Keratinocyte (primary cell): ENCODE results near the gene ITPR2. TPM values are rescaled to one million over a fixed set of nuclear protein-coding genes. Genes with fewer than 3 reads are reported as not detected.

Experiments used
- DNase-seq: peaks from one replicate; pipeline ENCODE4 v3.0.0-alpha.2; 2011; ENCODE audit warnings: low read depth, missing footprints, low spot score
- FAIRE-seq: peaks from 2 replicates; lab custom pipeline; 2011; peaks lifted over from hg19 to GRCh38; lab: Jason Lieb, UNC
- H2AFZ ChIP-seq: 2 replicates; pipeline ENCODE4 v1.6.0; 2012; ENCODE audit warnings: low read length, control low read depth, inconsistent platforms; ENCODE audit not compliant: control insufficient read depth
- H3K27ac ChIP-seq: 2 replicates; pipeline ENCODE4 v1.5.1; 2011; ENCODE audit warnings: low read length; ENCODE audit not compliant: control insufficient read depth, insufficient read depth
- H3K27me3 ChIP-seq: 3 replicates; pipeline ENCODE4 v1.6.0; 2011; ENCODE audit warnings: low read length; ENCODE audit not compliant: control insufficient read depth, insufficient read depth; ENCODE audit errors: extremely low read depth
- H3K36me3 ChIP-seq, 2 experiments: 2 replicates in 1 of 2; 3 replicates in 1 of 2; pipeline ENCODE4 v1.5.1; 2011; ENCODE audit warnings: low read length in 2 of 2, mild to moderate bottlenecking in 1 of 2; ENCODE audit not compliant: control insufficient read depth in 2 of 2, insufficient read depth in 2 of 2; ENCODE audit errors: extremely low read depth in 1 of 2
- H3K4me1 ChIP-seq: 3 replicates; pipeline ENCODE4 v1.5.1; 2011; ENCODE audit warnings: low read length; ENCODE audit not compliant: control insufficient read depth, insufficient read depth; ENCODE audit errors: extremely low read depth
- H3K4me2 ChIP-seq: 3 replicates; pipeline ENCODE4 v1.6.0; 2011; ENCODE audit warnings: low read depth, low read length; ENCODE audit not compliant: control insufficient read depth, insufficient read depth; ENCODE audit errors: extremely low read depth
- H3K4me3 ChIP-seq, 3 experiments: fragments of 200-600 bp in 1 of 3; sonication (generic) in 1 of 3; 2 replicates in 2 of 3; 3 replicates in 1 of 3; pipeline ENCODE4 v1.5.1; 2011 to 2016; ENCODE audit warnings: low read length in 3 of 3, mild to moderate bottlenecking in 3 of 3, control low read depth in 2 of 3, inconsistent platforms in 1 of 3, low read depth in 1 of 3, mixed read lengths in 1 of 3, mixed run types in 1 of 3, moderate library complexity in 1 of 3; ENCODE audit not compliant: control insufficient read depth in 2 of 3, insufficient read depth in 2 of 3; ENCODE audit errors: extremely low read depth in 1 of 3
- H3K79me2 ChIP-seq: 2 replicates; pipeline ENCODE4 v1.6.0; 2012; ENCODE audit warnings: low read length; ENCODE audit not compliant: control insufficient read depth, insufficient read depth
- H3K9ac ChIP-seq: 3 replicates; pipeline ENCODE4 v1.6.0; 2011; ENCODE audit warnings: low read length; ENCODE audit not compliant: control insufficient read depth, insufficient read depth; ENCODE audit errors: extremely low read depth
- H3K9me1 ChIP-seq: 3 replicates; pipeline ENCODE4 v1.6.0; 2011; ENCODE audit warnings: low read length; ENCODE audit not compliant: control insufficient read depth, insufficient read depth; ENCODE audit errors: extremely low read depth
- H3K9me3 ChIP-seq: 2 replicates; pipeline ENCODE4 v1.5.1; 2012; ENCODE audit warnings: low read depth, low read length; ENCODE audit not compliant: control insufficient read depth
- H4K20me1 ChIP-seq: 3 replicates; pipeline ENCODE4 v1.6.0; 2011; ENCODE audit warnings: low read length; ENCODE audit not compliant: control insufficient read depth, insufficient read depth; ENCODE audit errors: extremely low read depth
- EZH2 ChIP-seq: IDR thresholded peaks from one replicate; pipeline ENCODE4 v1.6.1; 2012; ENCODE audit warnings: inconsistent platforms, mild to moderate bottlenecking, low read length, moderate library complexity
- dilution Hi-C: fragments of 300-500 bp; cut with MboI; formaldehyde crosslinking; loops from one replicate; pipeline ENCODE4 v1.7.0; 2020; ENCODE audit warnings: low sequenced_read_pairs; ENCODE audit not compliant: extremely low pct_ligation_motif_present
- polyA plus RNA-seq, 5 experiments: library from polyadenylated mRNA; depleted of rRNA in 3 of 5; stranded (reverse) in 3 of 5; stranded (forward) in 1 of 5; unstranded in 1 of 5; fragments of >200 nt; gene quantifications; 1 replicate in 1 of 5; 2 replicates in 3 of 5; 3 replicates in 1 of 5; pipeline versions ENCODE4 v1.2.1 to v1.2.3, GENCODE V29; 2011 to 2012; ENCODE audit warnings: missing spikeins in 2 of 5, low read depth in 1 of 5, low replicate concordance in 1 of 5
- TF ChIP-seq, protein P1 (sequence below), 3 experiments: IDR thresholded peaks in 1 of 3; conservative IDR thresholded peaks in 1 of 3; optimal IDR thresholded peaks in 1 of 3; 2 replicates in 2 of 3; 3 replicates in 1 of 3; pipeline versions ENCODE3 to v1.5.1; 2011; ENCODE audit warnings: low read length in 3 of 3, mild to moderate bottlenecking in 3 of 3, moderate library complexity in 2 of 3, control low read depth in 1 of 3, inconsistent platforms in 1 of 3; ENCODE audit not compliant: insufficient read depth in 2 of 3; ENCODE audit errors: extremely low read depth in 1 of 3

ITPR2 gene
- polyA plus RNA-seq, 1 donor (not counting 4 experiments of a cell fraction or from before 2014, with no cell fraction given), result 7.6 TPM

DNA sequence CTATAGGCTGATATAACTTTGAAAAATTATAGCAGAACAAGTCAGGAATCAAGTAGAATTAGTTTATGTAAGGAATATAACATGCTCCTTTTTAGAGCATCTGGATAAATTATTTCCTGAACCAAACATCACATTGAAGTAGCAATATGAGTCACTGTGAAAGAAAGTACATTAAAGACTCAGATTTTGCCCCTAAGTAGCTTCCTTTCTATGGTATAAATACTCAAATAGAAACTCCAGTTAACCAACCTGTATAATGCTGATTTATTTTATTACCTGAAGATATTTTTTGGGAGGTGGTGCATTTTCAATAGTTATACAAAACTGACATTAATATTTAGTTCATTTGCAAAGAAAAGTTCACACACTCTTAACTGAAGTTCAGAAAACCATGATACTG is 312.1 kb downstream of the ITPR2 start:
- no peak for FAIRE-seq
- dilution Hi-C loops, result no loop called here
- H3K27me3 ChIP-seq, result no peaks in the 10 kb centered on the region

GRCh38 chr12:26520109-26520508 is 312.9 kb downstream of the ITPR2 start:
- FAIRE-seq (no peak), DNase-seq (no peak)
- dilution Hi-C loops, result no loop called here
- H3K4me2 ChIP-seq, result no peak overlapping the region
- TF ChIP-seq, protein P1, sequence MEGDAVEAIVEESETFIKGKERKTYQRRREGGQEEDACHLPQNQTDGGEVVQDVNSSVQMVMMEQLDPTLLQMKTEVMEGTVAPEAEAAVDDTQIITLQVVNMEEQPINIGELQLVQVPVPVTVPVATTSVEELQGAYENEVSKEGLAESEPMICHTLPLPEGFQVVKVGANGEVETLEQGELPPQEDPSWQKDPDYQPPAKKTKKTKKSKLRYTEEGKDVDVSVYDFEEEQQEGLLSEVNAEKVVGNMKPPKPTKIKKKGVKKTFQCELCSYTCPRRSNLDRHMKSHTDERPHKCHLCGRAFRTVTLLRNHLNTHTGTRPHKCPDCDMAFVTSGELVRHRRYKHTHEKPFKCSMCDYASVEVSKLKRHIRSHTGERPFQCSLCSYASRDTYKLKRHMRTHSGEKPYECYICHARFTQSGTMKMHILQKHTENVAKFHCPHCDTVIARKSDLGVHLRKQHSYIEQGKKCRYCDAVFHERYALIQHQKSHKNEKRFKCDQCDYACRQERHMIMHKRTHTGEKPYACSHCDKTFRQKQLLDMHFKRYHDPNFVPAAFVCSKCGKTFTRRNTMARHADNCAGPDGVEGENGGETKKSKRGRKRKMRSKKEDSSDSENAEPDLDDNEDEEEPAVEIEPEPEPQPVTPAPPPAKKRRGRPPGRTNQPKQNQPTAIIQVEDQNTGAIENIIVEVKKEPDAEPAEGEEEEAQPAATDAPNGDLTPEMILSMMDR (optimal IDR thresholded peaks at IDR 0.05 in 1 of 3, IDR thresholded peaks at IDR 0.05 in 1 of 3, conservative IDR thresholded peaks at IDR 0.05 in 1 of 3; ENCODE audit: extremely low read depth in 1 of 3, insufficient read depth in 2 of 3, low read length in 3 of 3), result no peak
- no peak for TF ChIP-seq EZH2
- H3K9ac ChIP-seq, result no peak overlapping the region
- H3K4me3 ChIP-seq, result no peak overlapping the region
- H4K20me1 ChIP-seq, result no peaks in the 10 kb centered on the region
- H3K79me2 ChIP-seq, result no peaks in the 10 kb centered on the region
- no peak overlapping the region for H2AFZ ChIP-seq
- peaks cover 9% of the 10 kb centered on the region for H3K4me1 ChIP-seq
- H3K27me3 ChIP-seq, result no peaks in the 10 kb centered on the region
- no peaks in the 10 kb centered on the region for H3K9me3 ChIP-seq
- H3K9me1 ChIP-seq, result no peaks in the 10 kb centered on the region
- H3K27ac ChIP-seq, result no peak overlapping the region
- no peaks in the 10 kb centered on the region for H3K36me3 ChIP-seq

More for the DNA sequence above, 312.1 kb downstream of the ITPR2 start:
- Histone ChIP-seq H3K4me1 (peaks cover 9% of the 10 kb centered on the region), H3K9me1 (no peaks in the 10 kb centered on the region), H3K4me2 (no peak overlapping the region), H3K9me3 (no peaks in the 10 kb centered on the region), H3K79me2 (no peaks in the 10 kb centered on the region), H3K27ac (no peak overlapping the region), H2AFZ (no peak overlapping the region), H3K4me3 (no peak overlapping the region), H3K36me3 (no peaks in the 10 kb centered on the region), H3K9ac (no peak overlapping the region), H4K20me1 (no peaks in the 10 kb centered on the region)
- no peak for DNase-seq
- TF ChIP-seq EZH2, result no peak
- TF ChIP-seq, protein P1 (optimal IDR thresholded peaks at IDR 0.05 in 1 of 3, IDR thresholded peaks at IDR 0.05 in 1 of 3, conservative IDR thresholded peaks at IDR 0.05 in 1 of 3; ENCODE audit: extremely low read depth in 1 of 3, insufficient read depth in 2 of 3, low read length in 3 of 3), result no peak
